ENCODE data around the gene DGUOK. TPM values are rescaled to one million over a fixed set of nuclear protein-coding genes. Genes with fewer than 3 reads are reported as not detected.

Gene DGUOK
- total RNA-seq, 1 donor from 2014 or later, result 40.8 TPM

GRCh38 chr2:73997813-73998212, 71.1 kb downstream of the DGUOK start:
- DNase-seq (ENCODE audit: low read depth) (no peak), FAIRE-seq (no peak)
- Histone ChIP-seq H3K36me3 (ENCODE audit: control insufficient read depth, insufficient read depth, low read length) (no peaks in the 10 kb centered on the region), H3K4me3 (ENCODE audit: low read depth, low read length) (no peak overlapping the region), H3K27me3 (ENCODE audit: control insufficient read depth, insufficient read depth, low read length) (no peaks in the 10 kb centered on the region)
- TF ChIP-seq CTCF (IDR thresholded peaks at IDR 0.05; ENCODE audit: insufficient read depth, low read length, severe bottlenecking), result no peak

- Histone ChIP-seq H3K36me3 (ENCODE audit: control insufficient read depth, insufficient read depth, low read length) (no peaks in the 10 kb centered on the region), H3K4me3 (ENCODE audit: low read depth, low read length) (no peak overlapping the region), H3K27me3 (ENCODE audit: control insufficient read depth, insufficient read depth, low read length) (no peaks in the 10 kb centered on the region)
- FAIRE-seq (no peak), DNase-seq (ENCODE audit: low read depth) (no peak)
- no peak for TF ChIP-seq CTCF (IDR thresholded peaks at IDR 0.05; ENCODE audit: insufficient read depth, low read length, severe bottlenecking)
Measured at GRCh38 chr2:73998451-73998850, 71.8 kb downstream of the DGUOK start.

GRCh38 chr2:73998933-73999332, 72.3 kb downstream of the DGUOK start:
- no peak for TF ChIP-seq CTCF (IDR thresholded peaks at IDR 0.05; ENCODE audit: insufficient read depth, low read length, severe bottlenecking)
- H3K4me3 ChIP-seq (ENCODE audit: low read depth, low read length), result no peak overlapping the region
- no peak for DNase-seq (ENCODE audit: low read depth)
- no peaks in the 10 kb centered on the region for H3K36me3 ChIP-seq (ENCODE audit: control insufficient read depth, insufficient read depth, low read length)
- no peak for FAIRE-seq
- no peaks in the 10 kb centered on the region for H3K27me3 ChIP-seq (ENCODE audit: control insufficient read depth, insufficient read depth, low read length)

GRCh38 chr2:73999881-74000597, 73.4 kb downstream of the DGUOK start:
- DNase-seq (ENCODE audit: low read depth) (no peak), FAIRE-seq (no peak)
- TF ChIP-seq CTCF (IDR thresholded peaks at IDR 0.05; ENCODE audit: insufficient read depth, low read length, severe bottlenecking), result no peak
- Histone ChIP-seq H3K27me3 (ENCODE audit: control insufficient read depth, insufficient read depth, low read length) (no peaks in the 10 kb centered on the region), H3K4me3 (ENCODE audit: low read depth, low read length) (no peak overlapping the region), H3K36me3 (ENCODE audit: control insufficient read depth, insufficient read depth, low read length) (peaks cover 3% of the 10 kb centered on the region)

GRCh38 chr2:74000666-74001065, 74.0 kb downstream of the DGUOK start:
- H3K27me3 ChIP-seq (ENCODE audit: control insufficient read depth, insufficient read depth, low read length), result no peaks in the 10 kb centered on the region
- no peak for FAIRE-seq
- H3K4me3 ChIP-seq (ENCODE audit: low read depth, low read length), result no peak overlapping the region
- H3K36me3 ChIP-seq (ENCODE audit: control insufficient read depth, insufficient read depth, low read length), result peaks cover 4% of the 10 kb centered on the region
- no peak for DNase-seq (ENCODE audit: low read depth)
- TF ChIP-seq CTCF (IDR thresholded peaks at IDR 0.05; ENCODE audit: insufficient read depth, low read length, severe bottlenecking), result no peak

GRCh38 chr2:74001121-74001520, 74.4 kb downstream of the DGUOK start:
- peaks cover 4% of the 10 kb centered on the region for H3K36me3 ChIP-seq (ENCODE audit: control insufficient read depth, insufficient read depth, low read length)
- H3K27me3 ChIP-seq (ENCODE audit: control insufficient read depth, insufficient read depth, low read length), result no peaks in the 10 kb centered on the region
- no peak overlapping the region for H3K4me3 ChIP-seq (ENCODE audit: low read depth, low read length)
- peak; percentile 68 for DNase-seq (ENCODE audit: low read depth)
- FAIRE-seq, result no peak
- no peak for TF ChIP-seq CTCF (IDR thresholded peaks at IDR 0.05; ENCODE audit: insufficient read depth, low read length, severe bottlenecking)

Data from bronchial epithelial cell (primary cell).